Esophagus squamous epithelium (tissue), 4 donors: Measurements from ENCODE around the gene OR2AG2.

Source experiments
- POLR2A ChIP-seq, 4 donors: fragments of 450-650 bp; IDR thresholded peaks; one replicate each; pipeline ENCODE4 v1.6.1; 2017; ENCODE audit warnings: antibody characterized with exemption in 4 of 4, mild to moderate bottlenecking in 4 of 4, moderate library complexity in 3 of 4
- TF ChIP-seq, protein P1 (sequence below), 6 experiments: fragments of 450-650 bp in 4 of 6; fragments of 200-600 bp in 2 of 6; sonication (generic) in 2 of 6; IDR thresholded peaks; one replicate each; pipeline ENCODE4 v1.5.1; 2016 to 2019; ENCODE audit warnings: antibody characterized with exemption in 6 of 6, mild to moderate bottlenecking in 4 of 6, moderate library complexity in 4 of 6

DNA sequence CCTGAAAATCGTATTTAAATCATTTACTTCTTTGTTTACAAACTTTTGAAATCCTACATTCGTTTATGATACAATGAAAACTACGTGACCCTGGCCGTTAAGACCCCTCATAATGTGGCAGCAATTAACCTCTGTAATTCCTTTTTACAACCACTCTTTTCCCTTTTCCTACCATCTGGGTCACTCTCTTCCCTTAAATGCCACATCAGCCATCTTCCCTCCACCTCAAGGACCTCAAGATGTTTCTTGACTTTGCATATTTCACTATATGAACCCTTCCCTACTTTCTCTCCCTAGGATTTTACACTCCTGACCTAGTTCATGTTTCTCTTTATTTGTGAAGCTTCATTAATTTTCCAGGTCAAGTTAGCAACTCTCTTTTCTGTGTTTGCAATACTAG is 26.8 kb downstream of the OR2AG2 start:
- TF ChIP-seq, protein P1, sequence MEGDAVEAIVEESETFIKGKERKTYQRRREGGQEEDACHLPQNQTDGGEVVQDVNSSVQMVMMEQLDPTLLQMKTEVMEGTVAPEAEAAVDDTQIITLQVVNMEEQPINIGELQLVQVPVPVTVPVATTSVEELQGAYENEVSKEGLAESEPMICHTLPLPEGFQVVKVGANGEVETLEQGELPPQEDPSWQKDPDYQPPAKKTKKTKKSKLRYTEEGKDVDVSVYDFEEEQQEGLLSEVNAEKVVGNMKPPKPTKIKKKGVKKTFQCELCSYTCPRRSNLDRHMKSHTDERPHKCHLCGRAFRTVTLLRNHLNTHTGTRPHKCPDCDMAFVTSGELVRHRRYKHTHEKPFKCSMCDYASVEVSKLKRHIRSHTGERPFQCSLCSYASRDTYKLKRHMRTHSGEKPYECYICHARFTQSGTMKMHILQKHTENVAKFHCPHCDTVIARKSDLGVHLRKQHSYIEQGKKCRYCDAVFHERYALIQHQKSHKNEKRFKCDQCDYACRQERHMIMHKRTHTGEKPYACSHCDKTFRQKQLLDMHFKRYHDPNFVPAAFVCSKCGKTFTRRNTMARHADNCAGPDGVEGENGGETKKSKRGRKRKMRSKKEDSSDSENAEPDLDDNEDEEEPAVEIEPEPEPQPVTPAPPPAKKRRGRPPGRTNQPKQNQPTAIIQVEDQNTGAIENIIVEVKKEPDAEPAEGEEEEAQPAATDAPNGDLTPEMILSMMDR (IDR thresholded peaks at IDR 0.05): no peak
- no peak for TF ChIP-seq POLR2A (IDR thresholded peaks at IDR 0.05)
